PC-3 (cell line): Measurements from ENCODE around the gene SEC16A. TPM values are rescaled to one million over a fixed set of nuclear protein-coding genes. Genes with fewer than 3 reads are reported as not detected.

Experiments
- ATAC-seq: fragments of 200-7000 bp; cut with Tn5 transposase; 2 replicates; pipeline ENCODE4 v1.9.1; 2020; ENCODE audit warnings: mild to moderate bottlenecking, moderate library complexity
- Bru-seq: library from RNA; stranded (reverse); fragments of 400-500 nt; gene quantifications from one replicate; lab custom pipeline; 2021; lab: Mats Ljungman, UMichigan
- BruChase-seq, 2 experiments: library from RNA; stranded (reverse); fragments of 400-500 nt; gene quantifications; one replicate each; lab custom pipeline; 2021; lab: Mats Ljungman, UMichigan
- BruUV-seq: library from RNA; stranded (reverse); fragments of 400-500 nt; replicated peaks from 2 replicates; lab custom pipeline; 2021; lab: Mats Ljungman, UMichigan
- CTCF ChIA-PET: fragments of 300-600 bp; sonication (Branson Sonifier 250); formaldehyde crosslinking; loops from one replicate; lab custom pipeline; 2022; ENCODE audit warnings: antibody characterized with exemption; lab: Charles Lee
- POLR2A ChIA-PET: fragments of 300-600 bp; sonication (Branson Sonifier 250); formaldehyde crosslinking; loops from one replicate; lab custom pipeline; 2022; ENCODE audit warnings: antibody characterized with exemption; ENCODE audit not compliant: unreplicated experiment; lab: Charles Lee
- DNase-seq: peaks from one replicate; pipeline ENCODE4 v3.0.0-alpha.2; 2015
- H2AFZ ChIP-seq: fragments of 300-600 bp; sonication (generic); 2 replicates; pipeline ENCODE4 v1.6.0; 2016; ENCODE audit warnings: antibody characterized with exemption, low read length
- H3F3A ChIP-seq: fragments of 300-600 bp; sonication (generic); one replicate; pipeline ENCODE4 v1.6.0; 2017; ENCODE audit warnings: antibody characterized with exemption, low read length, control low read depth, mild to moderate bottlenecking; ENCODE audit not compliant: unreplicated experiment
- H3K27ac ChIP-seq: fragments of 300-600 bp; sonication (generic); 2 replicates; pipeline ENCODE4 v1.5.1; 2016; ENCODE audit warnings: mild to moderate bottlenecking, low read length
- H3K27me3 ChIP-seq: fragments of 300-600 bp; sonication (generic); 2 replicates; pipeline ENCODE4 v1.6.1; 2016; ENCODE audit warnings: low read length, mixed read lengths
- H3K36me3 ChIP-seq: fragments of 300-600 bp; sonication (generic); 2 replicates; pipeline ENCODE4 v1.6.1; 2016; ENCODE audit warnings: low read depth, mixed run types, low read length, mixed read lengths
- H3K4me1 ChIP-seq: fragments of 300-600 bp; sonication (generic); 2 replicates; pipeline ENCODE4 v1.5.1; 2016; ENCODE audit warnings: low read length; ENCODE audit not compliant: insufficient read depth
- H3K4me2 ChIP-seq: fragments of 300-600 bp; sonication (generic); 2 replicates; pipeline ENCODE4 v1.6.0; 2016; ENCODE audit warnings: low read length
- H3K4me3 ChIP-seq: fragments of 300-600 bp; sonication (generic); 2 replicates; pipeline ENCODE4 v1.5.1; 2016; ENCODE audit warnings: mild to moderate bottlenecking, low read length, mixed read lengths
- H3K79me2 ChIP-seq: fragments of 300-600 bp; sonication (generic); 2 replicates; pipeline ENCODE4 v1.6.1; 2017; ENCODE audit warnings: low read length, mixed read lengths
- H3K9ac ChIP-seq: fragments of 300-600 bp; sonication (generic); 2 replicates; pipeline ENCODE4 v1.6.0; 2016; ENCODE audit warnings: mild to moderate bottlenecking, low read length
- H3K9me2 ChIP-seq: fragments of 300-600 bp; sonication (generic); replicated peaks from 2 replicates; pipeline ENCODE4 v1.6.1; 2016; ENCODE audit warnings: mixed run types, low read length, mixed read lengths
- H3K9me3 ChIP-seq: fragments of 300-600 bp; sonication (generic); 2 replicates; pipeline ENCODE4 v1.6.1; 2016; ENCODE audit warnings: low read length, mixed read lengths
- H4K20me1 ChIP-seq: fragments of 300-600 bp; sonication (generic); 2 replicates; pipeline ENCODE4 v1.6.1; 2016; ENCODE audit warnings: low read length, mixed read lengths
- EZH2 ChIP-seq: fragments of 300-600 bp; sonication (generic); IDR thresholded peaks from one replicate; pipeline ENCODE4 v1.6.1; 2017; ENCODE audit warnings: antibody characterized with exemption, mild to moderate bottlenecking, low read length; ENCODE audit not compliant: unreplicated experiment
- EZH2phosphoT487 ChIP-seq: fragments of 300-600 bp; sonication (generic); IDR thresholded peaks from 2 replicates; pipeline ENCODE4 v1.6.1; 2018; ENCODE audit warnings: mild to moderate bottlenecking, antibody characterized with exemption, low read length, borderline replicate concordance
- intact Hi-C: fragments of 100-400 bp; cut with micrococcal nuclease; formaldehyde crosslinking; loops from 2 replicates; pipeline ENCODE4 v1.9.0; 2023
- long read RNA-seq: library from polyadenylated mRNA; unstranded; transcript quantifications from one replicate; pipeline ENCODE4 v2.0.0, GENCODE V29; 2021; ENCODE audit not compliant: unreplicated experiment
- total RNA-seq: library from RNA; depleted of rRNA; stranded (reverse); fragments of >200 nt; gene quantifications from 2 replicates; pipeline ENCODE4 v1.2.3, GENCODE V29; 2014; rRNA removed
- TF ChIP-seq, protein P1 (sequence below): fragments of 300-600 bp; sonication (generic); conservative IDR thresholded peaks from 2 replicates; pipeline ENCODE4 v1.5.1; 2017; ENCODE audit warnings: antibody characterized with exemption, low read depth, mild to moderate bottlenecking, low read length

SEC16A gene
- 28.3 and 33.5 TPM in 2 replicates for total RNA-seq
- percentile 84 among the genes with signal in this experiment for Bru-seq, nascent RNA
- percentile 94 among the genes with signal in this experiment for BruChase-seq, experiment 1, labeled RNA remaining after a 6-hour chase
- percentile 94 among the genes with signal in this experiment for BruChase-seq, experiment 2, labeled RNA remaining after a 2-hour chase
- long read RNA-seq, full-length matches to known transcripts = 11 of 177 reads
- long read RNA-seq, partial matches to known transcripts = 152 of 177 reads
- long read RNA-seq, other reads (novel, unspliced or antisense) = 14 of 177 reads

GRCh38 chr9:136482793-136483588 is at the start of gene SEC16A:
TSS of gene SEC16A (minus strand) at chr9:136483040. CDS start at chr9:136477615, 5,425 bp downstream.
- CTCF ChIA-PET = no interaction called here

DNA sequence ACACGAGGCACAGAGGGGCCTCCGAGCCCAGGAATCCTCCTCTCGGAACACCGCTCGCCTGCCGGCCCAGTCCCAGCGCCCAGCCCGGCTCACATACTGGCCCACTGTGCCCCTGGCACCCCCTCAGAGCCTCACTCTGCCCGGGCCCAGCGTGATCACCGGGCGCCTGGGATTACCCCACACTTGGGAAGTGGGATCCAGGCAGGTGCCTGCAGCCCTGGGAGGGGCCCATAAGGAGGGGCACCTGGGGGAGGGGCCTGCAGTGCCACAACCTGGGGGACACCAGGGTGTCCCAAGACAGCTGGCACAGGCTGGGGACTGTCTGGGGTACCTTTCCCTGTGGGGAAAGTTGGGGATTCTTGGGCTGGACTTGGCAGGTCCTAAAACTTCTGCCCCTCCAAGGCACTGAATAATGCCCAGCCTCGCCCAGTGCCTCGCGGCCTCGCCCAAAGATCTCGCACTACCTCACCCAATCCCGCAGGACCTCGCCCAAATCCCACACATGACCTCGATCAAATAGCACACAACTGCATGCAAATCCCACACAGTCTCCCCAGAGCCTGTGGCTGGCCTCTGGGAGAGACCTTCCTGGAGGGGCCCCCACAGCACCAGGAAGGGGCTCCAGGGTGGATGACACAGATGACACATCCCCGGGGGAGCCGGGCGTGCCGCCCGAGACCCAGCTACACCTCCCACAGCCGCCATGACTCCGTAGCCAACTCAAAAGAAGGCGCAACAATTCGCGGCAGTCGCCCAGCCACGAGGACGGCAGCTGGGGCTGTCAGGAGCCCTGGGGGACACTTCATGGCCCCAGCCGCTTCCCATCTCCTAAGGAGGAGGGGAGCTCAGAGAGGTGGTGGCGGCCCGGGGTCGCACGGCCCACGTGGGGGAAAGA is 49.3 kb upstream of the SEC16A start:
- TF ChIP-seq, protein P1, sequence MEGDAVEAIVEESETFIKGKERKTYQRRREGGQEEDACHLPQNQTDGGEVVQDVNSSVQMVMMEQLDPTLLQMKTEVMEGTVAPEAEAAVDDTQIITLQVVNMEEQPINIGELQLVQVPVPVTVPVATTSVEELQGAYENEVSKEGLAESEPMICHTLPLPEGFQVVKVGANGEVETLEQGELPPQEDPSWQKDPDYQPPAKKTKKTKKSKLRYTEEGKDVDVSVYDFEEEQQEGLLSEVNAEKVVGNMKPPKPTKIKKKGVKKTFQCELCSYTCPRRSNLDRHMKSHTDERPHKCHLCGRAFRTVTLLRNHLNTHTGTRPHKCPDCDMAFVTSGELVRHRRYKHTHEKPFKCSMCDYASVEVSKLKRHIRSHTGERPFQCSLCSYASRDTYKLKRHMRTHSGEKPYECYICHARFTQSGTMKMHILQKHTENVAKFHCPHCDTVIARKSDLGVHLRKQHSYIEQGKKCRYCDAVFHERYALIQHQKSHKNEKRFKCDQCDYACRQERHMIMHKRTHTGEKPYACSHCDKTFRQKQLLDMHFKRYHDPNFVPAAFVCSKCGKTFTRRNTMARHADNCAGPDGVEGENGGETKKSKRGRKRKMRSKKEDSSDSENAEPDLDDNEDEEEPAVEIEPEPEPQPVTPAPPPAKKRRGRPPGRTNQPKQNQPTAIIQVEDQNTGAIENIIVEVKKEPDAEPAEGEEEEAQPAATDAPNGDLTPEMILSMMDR = no peak
- TF ChIP-seq EZH2phosphoT487 (no peak), EZH2 (no peak)
- no peak overlapping the region for H3K4me3 ChIP-seq
- H3K27me3 ChIP-seq = no peaks in the 10 kb centered on the region
- H3K9ac ChIP-seq = no peak overlapping the region
- no peaks in the 10 kb centered on the region for H3K9me3 ChIP-seq
- no peak overlapping the region for H3K4me2 ChIP-seq
- H3K79me2 ChIP-seq = no peaks in the 10 kb centered on the region
- no peaks in the 10 kb centered on the region for H3K4me1 ChIP-seq
- no peaks in the 10 kb centered on the region for H3K9me2 ChIP-seq
- intact Hi-C loops = no loop called here
- ChIA-PET CTCF (no interaction called here), POLR2A (no interaction called here)
- BruUV-seq = no TSS peak
- no peaks in the 10 kb centered on the region for H4K20me1 ChIP-seq
- ATAC-seq (no peak), DNase-seq (no peak)
- no peak overlapping the region for H3K27ac ChIP-seq
- no peaks in the 10 kb centered on the region for H3F3A ChIP-seq
- H2AFZ ChIP-seq = no peak overlapping the region
- H3K36me3 ChIP-seq = no peaks in the 10 kb centered on the region

More at GRCh38 chr9:136482793-136483588, at the start of gene SEC16A:
- H3K4me3 ChIP-seq = peak within 1 kb of the TSS; percentile 99
- H3K9me2 ChIP-seq = no peaks in the 10 kb centered on the region
- no peaks in the 10 kb centered on the region for H3K9me3 ChIP-seq
- DNase-seq (peak; percentile 89), ATAC-seq (peak; percentile 48)
- POLR2A ChIA-PET = interaction anchor here (0.6 kb wide), 1 partner anchor 103 kb away, joined by 3 read pairs; no protein-coding TSS in a partner anchor
- BruUV-seq = no TSS peak
- peak within 1 kb of the TSS; percentile 89 for H2AFZ ChIP-seq
- no peaks in the 10 kb centered on the region for H3K27me3 ChIP-seq
- H3F3A ChIP-seq = no peaks in the 10 kb centered on the region
- H3K36me3 ChIP-seq = peaks cover under 1% of the 10 kb centered on the region; the same call in 1 of the 2 replicates
- intact Hi-C loops = loop anchor here (10.0 kb wide), 1 partner anchor 62 kb away; the partner anchor contains the start of gene NOTCH1
- peaks cover 24% of the 10 kb centered on the region for H4K20me1 ChIP-seq
- peak within 1 kb of the TSS; percentile 98 for H3K9ac ChIP-seq
- peak within 1 kb of the TSS; percentile 97 for H3K27ac ChIP-seq
- TF ChIP-seq EZH2 (no peak), EZH2phosphoT487 (no peak)
- TF ChIP-seq, protein P1 = no peak
- H3K79me2 ChIP-seq = peaks cover 49% of the 10 kb centered on the region
- H3K4me2 ChIP-seq = peak within 1 kb of the TSS; percentile 96
- H3K4me1 ChIP-seq = peaks cover 7% of the 10 kb centered on the region; the same call in 1 of the 2 replicates
